Mononuclear cell (primary cell): ENCODE measurements around the gene TMEM132C. TPM values are rescaled to one million over a fixed set of nuclear protein-coding genes. Genes with fewer than 3 reads are reported as not detected.

ENCODE experiments used
- H3K27me3 ChIP-seq: 2 replicates; pipeline ENCODE4 v1.6.0; 2011; ENCODE audit warnings: low read length, control low read depth; ENCODE audit not compliant: insufficient read depth
- H3K4me1 ChIP-seq: 2 replicates; pipeline ENCODE4 v1.5.1; 2011; ENCODE audit warnings: mild to moderate bottlenecking, low read length, control low read depth; ENCODE audit not compliant: insufficient read depth
- H3K4me3 ChIP-seq: 2 replicates; pipeline ENCODE4 v1.5.1; 2011; ENCODE audit warnings: mild to moderate bottlenecking, low read length, moderate library complexity
- H3K9me3 ChIP-seq: 2 replicates; pipeline ENCODE4 v1.5.1; 2011; ENCODE audit warnings: low read depth, mild to moderate bottlenecking, control low read depth, low read length
- total RNA-seq: library from RNA; depleted of rRNA; stranded (reverse); fragments of >200 nt; gene quantifications from one replicate; pipeline ENCODE4 v1.2.3, GENCODE V29; 2012

The TMEM132C gene
- total RNA-seq, 1 donor = under 0.01 TPM

DNA sequence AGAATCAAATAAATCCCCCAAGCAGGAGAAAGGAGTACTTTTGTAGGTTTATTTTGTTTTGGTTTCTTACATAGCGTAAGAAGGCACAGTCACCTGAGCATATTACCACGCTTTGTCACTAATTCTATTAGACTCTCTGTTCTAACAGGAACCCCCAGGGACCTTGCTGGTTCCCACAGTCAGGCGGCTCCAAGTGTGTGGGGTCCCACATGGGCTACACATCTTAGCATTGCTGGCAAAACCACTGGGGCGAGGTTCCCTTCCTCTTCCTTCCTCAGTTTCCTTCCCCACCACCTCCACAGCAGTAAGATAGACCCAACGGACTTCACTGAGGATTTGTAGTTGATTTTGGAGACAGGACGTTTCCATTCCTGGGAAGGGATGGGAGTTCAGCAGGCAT is 49.1 kb downstream of the TMEM132C start:
- Histone ChIP-seq H3K9me3 (no peaks in the 10 kb centered on the region), H3K4me3 (no peak overlapping the region), H3K4me1 (no peaks in the 10 kb centered on the region), H3K27me3 (no peaks in the 10 kb centered on the region)

DNA sequence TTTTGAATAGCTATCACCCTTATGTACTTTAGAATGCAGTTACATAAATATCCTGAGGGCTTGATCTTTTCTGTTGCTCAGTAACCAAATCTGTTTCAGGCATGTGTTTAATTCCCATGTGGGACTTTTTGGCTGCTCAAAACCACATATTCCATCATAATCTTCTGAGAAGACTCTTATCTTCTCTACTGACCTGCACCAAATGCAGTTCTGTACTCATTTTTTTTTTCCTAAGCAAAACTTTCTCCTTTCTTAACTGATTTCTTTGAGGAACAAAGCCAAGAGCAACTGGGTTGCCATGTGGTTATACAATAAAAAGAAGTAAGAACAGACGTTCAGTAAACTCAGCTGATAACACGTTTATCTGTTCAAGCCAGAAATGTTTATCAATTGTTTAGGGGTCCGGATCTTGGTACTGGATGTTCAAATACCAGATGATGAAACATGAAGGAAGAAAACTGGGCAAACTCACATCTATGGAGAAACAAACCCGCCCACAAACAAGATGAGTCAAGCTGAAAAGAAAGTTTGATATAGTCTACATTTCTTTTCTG is 50.1 kb downstream of the TMEM132C start:
- Histone ChIP-seq H3K4me3 (no peak overlapping the region), H3K27me3 (no peaks in the 10 kb centered on the region), H3K9me3 (no peaks in the 10 kb centered on the region), H3K4me1 (no peaks in the 10 kb centered on the region)

DNA sequence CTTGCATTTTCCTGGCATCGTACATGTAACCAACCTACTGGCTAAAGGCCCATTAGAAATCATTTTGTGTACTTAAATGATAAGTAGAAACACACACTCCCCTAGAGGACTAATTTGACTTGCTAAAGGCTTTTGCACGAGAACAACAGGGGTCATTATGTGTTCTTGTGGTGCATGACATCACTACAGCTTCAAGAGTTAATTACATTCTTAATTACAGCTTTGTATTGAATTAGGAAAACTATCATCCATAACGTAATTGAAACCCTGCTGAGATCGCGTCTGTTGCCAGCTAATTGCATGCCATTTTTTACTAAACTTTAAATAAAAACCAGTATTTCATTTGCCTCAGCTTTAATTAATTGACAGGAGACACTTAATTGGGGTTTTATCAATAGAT is 51.4 kb downstream of the TMEM132C start:
- Histone ChIP-seq H3K4me1 (no peaks in the 10 kb centered on the region), H3K27me3 (no peaks in the 10 kb centered on the region), H3K4me3 (no peak overlapping the region), H3K9me3 (no peaks in the 10 kb centered on the region)

DNA sequence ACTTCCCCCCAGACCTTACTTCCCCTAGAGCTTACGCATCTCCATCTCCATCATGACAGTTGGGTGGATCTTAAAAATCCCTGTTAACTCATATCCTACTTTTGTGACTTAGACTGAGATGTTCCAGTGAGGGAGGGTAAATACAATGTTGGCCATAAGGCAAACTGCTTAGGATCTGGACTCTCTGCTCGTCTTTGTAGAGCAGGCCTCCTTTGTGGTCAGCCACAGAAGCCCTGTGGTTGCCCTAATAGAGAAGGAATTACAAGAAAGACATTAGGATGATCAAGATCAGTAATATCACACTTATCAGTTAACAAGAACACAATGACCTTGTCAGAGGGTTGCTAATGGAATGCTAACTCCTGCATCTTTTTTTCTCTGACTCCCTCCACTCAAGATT is 52.0 kb downstream of the TMEM132C start:
- Histone ChIP-seq H3K9me3 (no peaks in the 10 kb centered on the region), H3K4me3 (no peak overlapping the region), H3K27me3 (no peaks in the 10 kb centered on the region), H3K4me1 (no peaks in the 10 kb centered on the region)

DNA sequence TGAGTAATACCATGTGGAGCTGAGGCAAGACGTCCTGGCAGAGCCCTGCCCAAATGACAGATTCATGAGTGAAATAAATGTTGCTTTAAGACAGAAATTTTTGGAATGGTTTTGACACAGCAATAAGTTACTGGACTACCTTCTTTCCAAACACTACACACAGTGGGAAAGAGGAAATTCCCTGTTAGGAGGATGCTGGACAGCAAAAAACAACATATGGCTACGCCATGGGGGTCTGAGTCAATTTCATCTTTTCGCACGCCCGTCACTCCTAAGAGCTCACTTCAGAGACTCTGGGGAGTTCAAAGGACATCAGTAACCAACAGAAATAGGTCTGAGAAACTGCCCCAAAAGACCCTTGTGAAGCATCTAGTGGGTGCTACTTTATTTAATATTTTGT is 55.4 kb downstream of the TMEM132C start:
- no peak overlapping the region for H3K4me3 ChIP-seq
- H3K4me1 ChIP-seq = no peaks in the 10 kb centered on the region
- no peaks in the 10 kb centered on the region for H3K9me3 ChIP-seq
- H3K27me3 ChIP-seq = no peaks in the 10 kb centered on the region

DNA sequence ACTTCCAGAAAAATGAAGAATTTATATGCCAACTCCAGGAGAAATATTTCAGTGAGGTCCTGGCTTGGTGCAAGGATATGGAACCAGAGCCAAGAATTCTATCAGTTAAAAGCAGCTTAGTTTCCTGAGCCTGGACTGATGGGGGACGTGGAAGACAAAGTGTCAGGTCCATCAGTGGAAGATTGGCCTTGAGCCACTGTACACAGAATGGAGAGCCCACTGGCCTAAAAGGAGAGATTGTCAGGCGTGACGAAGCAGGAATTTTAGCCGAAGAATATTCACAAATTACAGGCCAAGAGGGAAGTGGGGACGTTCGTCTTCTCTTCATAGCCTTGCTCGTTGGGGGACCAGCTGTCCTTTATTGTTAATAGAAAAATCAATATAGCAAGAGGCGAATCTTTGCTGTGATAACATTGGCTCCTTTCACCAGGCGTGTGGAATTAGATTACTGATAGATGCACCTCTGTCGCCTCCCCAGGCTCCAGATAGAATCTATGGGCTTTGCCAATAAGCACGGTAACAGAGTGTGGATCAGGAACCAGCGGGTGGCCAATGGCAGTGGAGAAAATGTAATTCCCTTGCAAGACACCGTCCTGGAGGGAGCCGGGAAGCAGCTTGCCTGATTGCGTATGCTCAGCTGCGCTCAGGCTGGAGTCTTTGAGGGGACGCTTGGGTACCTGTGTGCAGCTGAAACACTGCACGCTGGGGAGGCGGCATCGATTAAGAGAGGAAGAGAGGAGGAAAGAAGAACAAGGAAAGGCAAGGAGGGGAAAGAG is 56.4 kb downstream of the TMEM132C start:
- no peaks in the 10 kb centered on the region for H3K4me1 ChIP-seq
- no peaks in the 10 kb centered on the region for H3K27me3 ChIP-seq
- H3K4me3 ChIP-seq = no peak overlapping the region
- H3K9me3 ChIP-seq = no peaks in the 10 kb centered on the region

DNA sequence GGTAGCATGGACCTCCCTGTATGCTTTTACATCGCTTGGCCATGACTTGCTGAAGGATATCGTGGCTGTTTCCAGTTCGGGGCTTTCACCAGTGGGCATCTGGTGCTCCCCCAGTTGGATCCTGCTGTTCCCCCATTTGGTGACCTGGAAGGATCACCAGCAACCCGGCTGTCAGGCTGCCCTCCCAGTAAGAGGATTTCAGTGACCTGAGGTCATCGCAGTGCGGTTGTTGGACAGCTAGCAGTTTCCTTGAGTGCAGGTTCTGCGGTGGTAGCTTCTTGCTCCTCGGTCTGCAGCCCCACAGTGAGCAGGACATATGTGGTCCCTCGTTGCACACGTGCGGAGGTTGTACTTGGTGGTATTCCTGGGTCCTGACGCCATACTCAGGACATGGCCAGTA is 58.7 kb downstream of the TMEM132C start:
- H3K9me3 ChIP-seq = no peaks in the 10 kb centered on the region
- H3K27me3 ChIP-seq = no peaks in the 10 kb centered on the region
- H3K4me3 ChIP-seq = no peak overlapping the region
- H3K4me1 ChIP-seq = no peaks in the 10 kb centered on the region

DNA sequence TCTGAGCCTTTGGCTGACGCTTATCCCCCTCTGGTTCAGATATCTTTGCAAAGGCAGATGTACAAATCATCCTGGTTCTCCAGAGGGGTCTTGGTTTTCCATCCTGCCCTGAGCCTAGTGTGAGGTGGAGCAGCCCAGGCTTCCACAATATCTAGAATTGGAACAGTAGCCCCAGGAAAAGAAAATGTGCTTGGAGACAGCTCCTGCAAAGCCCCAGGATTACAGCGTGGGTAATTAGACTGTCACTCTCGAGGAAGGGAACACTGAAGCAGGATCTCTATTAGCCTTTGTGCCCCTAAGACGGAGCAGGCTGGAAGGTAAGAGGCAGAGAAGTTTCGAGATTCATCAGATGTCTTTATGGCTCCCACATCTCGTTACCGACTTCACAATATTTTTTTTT is 59.4 kb downstream of the TMEM132C start:
- H3K4me3 ChIP-seq = no peak overlapping the region
- no peaks in the 10 kb centered on the region for H3K27me3 ChIP-seq
- H3K4me1 ChIP-seq = no peaks in the 10 kb centered on the region

DNA sequence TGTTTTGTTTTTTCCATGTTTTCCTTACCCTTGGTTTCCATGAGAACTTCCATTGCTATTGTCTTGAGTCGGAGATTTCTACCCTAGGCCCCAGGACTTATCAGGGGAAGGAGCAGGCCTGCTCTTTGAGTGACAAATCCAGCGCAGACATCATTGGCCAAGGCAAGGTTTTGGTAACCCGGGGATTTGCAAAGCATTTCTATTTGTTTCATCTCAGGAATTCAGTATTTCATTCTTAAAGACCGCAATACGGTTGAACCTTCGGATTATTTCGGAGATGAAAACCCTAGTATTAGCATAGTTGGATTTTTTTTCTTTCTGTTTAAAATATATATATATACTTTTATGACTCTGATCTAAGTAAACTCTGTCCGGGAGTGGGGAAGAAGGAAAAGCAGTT is 62.0 kb downstream of the TMEM132C start:
- no peak overlapping the region for H3K4me3 ChIP-seq
- no peaks in the 10 kb centered on the region for H3K4me1 ChIP-seq
- no peaks in the 10 kb centered on the region for H3K27me3 ChIP-seq
- peaks cover 6% of the 10 kb centered on the region for H3K9me3 ChIP-seq

More for the DNA sequence above, 59.4 kb downstream of the TMEM132C start:
- H3K9me3 ChIP-seq = no peaks in the 10 kb centered on the region

DNA sequence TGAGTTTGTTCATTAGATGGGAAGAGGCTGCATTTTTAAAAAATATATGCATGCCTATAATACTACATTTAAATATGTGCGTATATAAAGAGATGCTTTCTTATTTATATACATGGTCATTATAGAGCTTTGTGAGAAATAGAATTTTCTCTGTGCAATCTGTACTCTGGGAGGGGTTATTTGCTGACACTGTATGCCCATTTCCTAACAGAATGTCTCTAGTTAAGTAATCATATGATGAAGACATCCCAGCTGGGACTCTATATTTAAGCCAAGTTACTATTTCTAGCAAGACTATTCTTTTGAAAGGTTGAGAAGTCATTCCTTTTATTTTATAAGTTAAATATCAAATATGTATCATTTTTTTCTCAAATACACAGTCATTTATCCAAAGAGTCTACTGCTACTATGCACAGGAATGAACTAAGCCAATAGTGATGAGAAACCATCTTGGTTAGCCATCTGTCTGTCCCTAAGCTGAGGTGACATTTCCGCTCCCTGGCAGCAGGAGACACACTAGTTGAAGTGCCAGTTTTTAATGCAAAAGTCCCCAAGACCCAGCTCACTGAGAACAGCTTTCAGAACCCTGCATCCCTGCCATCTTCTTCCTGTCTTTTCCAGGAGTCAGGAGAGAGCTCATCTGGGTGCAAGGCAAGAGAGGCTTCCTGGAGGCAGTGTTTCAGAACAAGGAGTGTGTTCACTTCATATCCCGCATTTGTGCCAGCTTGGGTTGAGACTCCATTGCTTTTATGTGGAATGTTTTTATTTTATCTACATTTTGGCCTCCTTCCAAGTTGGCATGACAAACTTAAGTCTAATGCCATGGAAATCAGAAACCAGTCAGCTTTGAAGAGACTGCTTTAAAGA is 69.5 kb downstream of the TMEM132C start:
- Histone ChIP-seq H3K27me3 (no peaks in the 10 kb centered on the region), H3K4me3 (no peak overlapping the region), H3K9me3 (peaks cover 6% of the 10 kb centered on the region), H3K4me1 (no peaks in the 10 kb centered on the region)

DNA sequence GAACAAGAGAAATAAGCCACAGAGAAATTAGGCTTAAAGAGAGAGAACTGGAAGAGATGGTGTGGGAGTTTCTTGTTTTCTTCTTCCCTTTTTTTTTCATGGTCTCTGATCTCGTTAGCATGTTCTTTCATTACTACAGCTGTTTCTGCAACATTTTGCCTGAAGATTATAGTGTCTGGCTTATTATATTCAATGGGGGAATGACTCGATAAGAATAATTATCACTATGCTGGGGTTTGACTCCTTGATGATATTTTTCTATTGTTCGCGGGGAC is 70.0 kb downstream of the TMEM132C start:
- Histone ChIP-seq H3K4me1 (no peaks in the 10 kb centered on the region), H3K9me3 (peaks cover 6% of the 10 kb centered on the region), H3K27me3 (no peaks in the 10 kb centered on the region), H3K4me3 (no peak overlapping the region)

DNA sequence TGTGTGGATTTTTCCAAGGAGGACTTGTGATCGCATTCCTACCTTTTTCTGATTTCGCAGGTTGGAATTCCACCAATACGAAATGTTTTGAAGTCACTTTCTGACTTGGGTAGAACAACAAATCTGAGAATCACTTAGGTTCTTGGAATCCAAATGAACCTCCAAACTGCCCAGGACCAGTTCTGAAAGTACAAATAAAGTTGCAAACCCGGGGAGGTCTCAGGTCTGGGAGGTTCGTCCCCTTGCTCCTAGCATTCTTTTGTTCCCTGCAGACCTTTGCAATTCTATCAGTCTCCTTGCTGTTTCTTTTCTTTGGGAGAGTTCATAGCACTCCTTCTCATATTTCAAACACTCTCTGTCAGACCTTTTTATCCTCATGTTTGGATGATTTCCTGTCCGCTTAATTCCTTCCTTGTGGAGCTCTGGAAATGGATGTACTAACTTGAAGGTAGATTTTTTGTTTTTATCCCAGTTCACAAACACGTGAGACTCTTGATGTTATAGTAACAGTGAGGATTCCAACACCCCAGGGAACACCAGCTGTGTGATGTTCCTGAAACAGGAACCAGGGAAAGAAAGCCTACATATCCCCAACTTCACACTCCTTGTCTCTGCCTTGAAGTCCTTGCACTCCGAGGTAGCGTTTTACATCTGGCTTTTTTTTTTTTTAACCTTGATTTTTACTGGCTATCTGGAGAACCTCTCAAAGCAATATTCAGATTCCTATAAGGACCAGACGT is 70.6 kb downstream of the TMEM132C start:
- Histone ChIP-seq H3K4me1 (no peaks in the 10 kb centered on the region), H3K9me3 (peaks cover 6% of the 10 kb centered on the region), H3K4me3 (no peak overlapping the region), H3K27me3 (no peaks in the 10 kb centered on the region)

DNA sequence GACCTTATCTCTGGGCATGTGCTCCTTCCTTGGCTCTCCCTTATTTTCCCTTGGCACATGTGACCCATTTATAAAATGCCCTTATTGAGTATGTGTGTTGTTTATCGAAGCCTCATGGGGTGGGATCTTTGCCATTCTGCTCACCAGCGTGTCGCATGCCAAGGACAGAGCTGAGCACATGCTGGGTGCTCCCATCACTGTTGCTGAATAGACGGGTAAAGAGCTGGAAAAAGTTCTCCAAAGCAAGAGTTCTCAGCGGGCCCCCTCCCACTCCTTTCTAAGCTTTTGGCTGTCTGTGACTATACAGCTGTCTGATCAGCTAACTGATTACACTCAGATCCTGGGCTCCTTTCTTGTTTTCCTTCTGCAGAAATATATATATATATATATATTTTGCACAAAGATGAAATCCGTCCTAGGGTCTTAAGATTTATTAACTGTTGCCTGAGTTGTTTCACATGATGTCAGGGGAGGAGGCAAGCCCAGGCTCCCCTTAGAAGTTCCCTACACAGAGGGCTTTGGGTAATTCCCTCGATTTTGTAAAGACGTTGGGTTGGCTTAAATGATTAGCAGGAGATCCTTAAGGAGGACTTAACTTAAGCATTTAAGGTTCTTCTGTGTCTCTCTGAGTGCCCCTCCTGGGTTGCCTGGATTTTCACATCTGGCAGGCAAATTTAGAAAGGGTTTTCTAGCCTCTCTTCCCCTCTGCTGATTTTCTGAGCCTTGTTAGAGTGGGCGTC is 71.6 kb downstream of the TMEM132C start:
- no peaks in the 10 kb centered on the region for H3K9me3 ChIP-seq
- no peaks in the 10 kb centered on the region for H3K27me3 ChIP-seq
- no peak overlapping the region for H3K4me3 ChIP-seq
- no peaks in the 10 kb centered on the region for H3K4me1 ChIP-seq

DNA sequence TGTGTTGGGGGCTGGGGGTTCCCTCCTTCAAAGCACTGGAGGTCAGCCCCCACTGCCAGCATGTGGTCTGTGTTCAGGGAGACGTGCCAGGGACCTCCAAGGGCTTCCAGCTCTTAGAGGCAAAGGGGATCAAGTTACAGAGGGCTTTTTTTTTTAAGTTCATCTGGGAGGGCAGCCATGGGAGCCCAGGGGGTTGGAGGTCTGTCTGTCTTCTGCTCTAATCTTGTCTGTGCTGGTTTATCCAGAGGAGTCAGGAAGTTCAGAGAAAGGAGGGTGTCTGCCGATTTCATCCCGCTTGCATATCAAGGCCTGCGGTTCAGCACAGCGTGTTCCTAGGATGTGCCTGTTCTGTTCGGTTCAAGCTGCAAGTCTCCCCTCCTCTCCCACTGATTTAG is 72.2 kb downstream of the TMEM132C start:
- H3K4me1 ChIP-seq = no peaks in the 10 kb centered on the region
- no peak overlapping the region for H3K4me3 ChIP-seq
- H3K9me3 ChIP-seq = no peaks in the 10 kb centered on the region
- no peaks in the 10 kb centered on the region for H3K27me3 ChIP-seq
